Panc1 (cell line): ENCODE measurements around the gene STK32C. TPM values are rescaled to one million over a fixed set of nuclear protein-coding genes. Genes with fewer than 3 reads are reported as not detected.

Source experiments
- ATAC-seq: fragments of 200-7000 bp; cut with Tn5 transposase; 2 replicates; pipeline ENCODE4 v1.9.1; 2020; ENCODE audit warnings: mild to moderate bottlenecking, moderate library complexity
- BruUV-seq: library from RNA; stranded (reverse); fragments of 400-500 nt; replicated peaks from 2 replicates; lab custom pipeline; 2021; lab: Mats Ljungman, UMichigan
- CTCF ChIA-PET: fragments of 300-600 bp; sonication (Branson Sonifier 250); formaldehyde crosslinking; loops from one replicate; lab custom pipeline; 2022; ENCODE audit warnings: antibody characterized with exemption; lab: Charles Lee
- POLR2A ChIA-PET: fragments of 300-600 bp; sonication (Branson Sonifier 250); formaldehyde crosslinking; loops from one replicate; lab custom pipeline; 2022; ENCODE audit warnings: antibody characterized with exemption; lab: Charles Lee
- DNase-seq: peaks from one replicate; pipeline ENCODE4 v3.0.0-alpha.2; 2010; ENCODE audit warnings: low read depth, low spot score
- H3K27ac ChIP-seq: 2 replicates; pipeline ENCODE4 v1.5.1; 2011; ENCODE audit warnings: mild to moderate bottlenecking, low read length, inconsistent platforms
- H3K27me3 ChIP-seq: fragments of 200-500 bp; sonication (Bioruptor generic); 2 replicates; pipeline ENCODE4 v1.6.0; 2014; ENCODE audit warnings: low read length, inconsistent platforms; ENCODE audit not compliant: control insufficient read depth, insufficient read depth
- H3K36me3 ChIP-seq: fragments of 200-500 bp; sonication (Bioruptor generic); 2 replicates; pipeline ENCODE4 v1.5.1; 2014; ENCODE audit warnings: inconsistent platforms, mild to moderate bottlenecking, low read length, moderate library complexity; ENCODE audit not compliant: control insufficient read depth, insufficient read depth
- H3K4me1 ChIP-seq: 2 replicates; pipeline ENCODE4 v1.5.1; 2011; ENCODE audit warnings: inconsistent platforms, mild to moderate bottlenecking, low read length, moderate library complexity; ENCODE audit not compliant: control insufficient read depth, insufficient read depth
- H3K4me3 ChIP-seq, 2 experiments: 2 replicates each; pipeline ENCODE4 v1.5.1; 2011 to 2012; ENCODE audit warnings: low read depth in 2 of 2, low read length in 2 of 2, mild to moderate bottlenecking in 2 of 2, inconsistent platforms in 1 of 2, moderate library complexity in 1 of 2
- H3K9me3 ChIP-seq: fragments of 200-500 bp; sonication (Bioruptor generic); 2 replicates; pipeline ENCODE4 v1.5.1; 2014; ENCODE audit warnings: low read depth, mild to moderate bottlenecking, inconsistent platforms, low read length, moderate library complexity; ENCODE audit not compliant: control insufficient read depth, insufficient read depth
- REST ChIP-seq, 2 experiments: IDR thresholded peaks; 2 replicates each; pipeline ENCODE4 v1.6.1; 2011 to 2012; ENCODE audit warnings: low read depth in 2 of 2, control low read depth in 1 of 2, low read length in 1 of 2, mild to moderate bottlenecking in 1 of 2, moderate library complexity in 1 of 2; ENCODE audit not compliant: insufficient read depth in 1 of 2
- SIN3A ChIP-seq: IDR thresholded peaks from 2 replicates; pipeline ENCODE4 v1.6.1; 2012; ENCODE audit warnings: low read depth, mild to moderate bottlenecking, low read length, moderate library complexity, borderline replicate concordance; ENCODE audit not compliant: insufficient read depth
- TCF7L2 ChIP-seq: IDR thresholded peaks from 2 replicates; pipeline ENCODE4 v1.6.1; 2011; ENCODE audit warnings: mild to moderate bottlenecking, low read depth, low read length, inconsistent platforms
- in situ Hi-C: cut with HindIII; loops from 2 replicates; pipeline ENCODE4 v1.10.0; 2016; ENCODE audit warnings: low sequenced_read_pairs, low pct_unique_long_range_greater_than_20kb
- intact Hi-C: fragments of 100-400 bp; cut with micrococcal nuclease; formaldehyde crosslinking; loops from one replicate; pipeline ENCODE4 v1.10.0; 2022; ENCODE audit not compliant: unreplicated experiment
- total RNA-seq: library from RNA; stranded (reverse); gene quantifications from one replicate; pipeline ENCODE4 v1.2.1, GENCODE V29; 2021; ENCODE audit not compliant: unreplicated experiment
- TF ChIP-seq, protein P1 (sequence below): fragments of 450-650 bp; IDR thresholded peaks from 2 replicates; pipeline ENCODE4 v1.5.1; 2017; ENCODE audit warnings: mild to moderate bottlenecking

STK32C gene
- total RNA-seq, 1 experiment from 2014 or later: 53.7 TPM

GRCh38 chr10:132158823-132159222, 148.9 kb downstream of the STK32C start:
- no peaks in the 10 kb centered on the region for H3K36me3 ChIP-seq
- no peak for DNase-seq
- intact Hi-C loops: no loop called here
- H3K4me1 ChIP-seq: peaks cover 8% of the 10 kb centered on the region
- CTCF ChIA-PET: no interaction called here
- POLR2A ChIA-PET: no interaction called here
- no peaks in the 10 kb centered on the region for H3K27me3 ChIP-seq
- no peaks in the 10 kb centered on the region for H3K9me3 ChIP-seq
- in situ Hi-C loops: no loop called here
- no peak for ATAC-seq
- H3K27ac ChIP-seq: no peak overlapping the region
- no TSS peak for BruUV-seq
- no peak overlapping the region for H3K4me3 ChIP-seq
- TF ChIP-seq REST (IDR thresholded peaks at IDR 0.05; ENCODE audit: insufficient read depth in 1 of 2, low read depth in 2 of 2, low read length in 1 of 2) (no peak), TCF7L2 (no peak), SIN3A (no peak)
- TF ChIP-seq, protein P1, sequence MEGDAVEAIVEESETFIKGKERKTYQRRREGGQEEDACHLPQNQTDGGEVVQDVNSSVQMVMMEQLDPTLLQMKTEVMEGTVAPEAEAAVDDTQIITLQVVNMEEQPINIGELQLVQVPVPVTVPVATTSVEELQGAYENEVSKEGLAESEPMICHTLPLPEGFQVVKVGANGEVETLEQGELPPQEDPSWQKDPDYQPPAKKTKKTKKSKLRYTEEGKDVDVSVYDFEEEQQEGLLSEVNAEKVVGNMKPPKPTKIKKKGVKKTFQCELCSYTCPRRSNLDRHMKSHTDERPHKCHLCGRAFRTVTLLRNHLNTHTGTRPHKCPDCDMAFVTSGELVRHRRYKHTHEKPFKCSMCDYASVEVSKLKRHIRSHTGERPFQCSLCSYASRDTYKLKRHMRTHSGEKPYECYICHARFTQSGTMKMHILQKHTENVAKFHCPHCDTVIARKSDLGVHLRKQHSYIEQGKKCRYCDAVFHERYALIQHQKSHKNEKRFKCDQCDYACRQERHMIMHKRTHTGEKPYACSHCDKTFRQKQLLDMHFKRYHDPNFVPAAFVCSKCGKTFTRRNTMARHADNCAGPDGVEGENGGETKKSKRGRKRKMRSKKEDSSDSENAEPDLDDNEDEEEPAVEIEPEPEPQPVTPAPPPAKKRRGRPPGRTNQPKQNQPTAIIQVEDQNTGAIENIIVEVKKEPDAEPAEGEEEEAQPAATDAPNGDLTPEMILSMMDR: no peak

- H3K4me1 ChIP-seq: peaks cover 8% of the 10 kb centered on the region
- intact Hi-C loops: no loop called here
- H3K4me3 ChIP-seq: no peak overlapping the region
- H3K27me3 ChIP-seq: no peaks in the 10 kb centered on the region
- TF ChIP-seq SIN3A (no peak), TCF7L2 (peak; percentile 45; the same call in 1 of the 2 replicates)
- ATAC-seq: peak; percentile 44
- ChIA-PET CTCF (no interaction called here), POLR2A (no interaction called here)
- no TSS peak for BruUV-seq
- DNase-seq: no peak
- in situ Hi-C loops: no loop called here
- H3K27ac ChIP-seq: no peak overlapping the region
- no peaks in the 10 kb centered on the region for H3K9me3 ChIP-seq
- no peaks in the 10 kb centered on the region for H3K36me3 ChIP-seq
These were observed 149.5 kb downstream of the STK32C start for GRCh38 chr10:132158122-132158741.

Other genes starting within 250 kb of the STK32C start
- 1.5 TPM for gene JAKMIP3, start 242.0 kb downstream of the STK32C start, total RNA-seq
- gene DPYSL4, start 121.0 kb downstream of the STK32C start, total RNA-seq: 9.9 TPM
- gene LRRC27, start 24.2 kb upstream of the STK32C start, total RNA-seq: 15.7 TPM
- gene PWWP2B, start 89.2 kb upstream of the STK32C start, total RNA-seq: 51.6 TPM
- gene INPP5A, start 229.8 kb upstream of the STK32C start, total RNA-seq: 60.0 TPM